ENCODE data around the gene MTSS2. TPM values are rescaled to one million over a fixed set of nuclear protein-coding genes. Genes with fewer than 3 reads are reported as not detected.

Gene MTSS2
- total RNA-seq, 1 donor from 2014 or later = 102 TPM

DNA sequence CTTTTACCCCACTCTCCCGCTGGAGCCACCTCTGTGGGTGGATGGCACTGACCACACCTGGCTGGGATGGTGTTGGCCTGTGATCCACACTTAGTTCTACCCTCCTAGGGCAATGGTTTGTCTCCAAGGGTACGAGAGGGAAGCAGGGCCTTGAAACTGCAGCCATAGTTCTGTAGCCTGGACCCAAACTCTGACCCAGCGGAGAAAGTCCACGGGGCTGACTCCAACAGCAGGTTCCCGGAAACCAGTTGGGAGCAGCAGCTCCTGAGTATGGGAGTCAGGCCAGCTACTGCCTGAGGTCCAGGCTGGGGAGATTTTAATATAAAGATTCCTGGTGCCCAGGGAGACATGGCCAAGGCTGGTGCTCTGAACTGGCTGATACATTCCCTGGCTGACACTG is 23.6 kb upstream of the MTSS2 start:
- DNase-seq (ENCODE audit: low spot score in 2 of 2, unreplicated experiment in 2 of 2) = no peak
- Mint-ChIP-seq H3K9me3 (no peaks in the 10 kb centered on the region), H3K4me3 (no peak overlapping the region), H3K36me3 (no peaks in the 10 kb centered on the region), H3K4me1 (peaks cover 52% of the 10 kb centered on the region), H3K27me3 (ENCODE audit: low read depth) (no peaks in the 10 kb centered on the region), H3K27ac (no peak overlapping the region)
- TF ChIP-seq, protein P1, sequence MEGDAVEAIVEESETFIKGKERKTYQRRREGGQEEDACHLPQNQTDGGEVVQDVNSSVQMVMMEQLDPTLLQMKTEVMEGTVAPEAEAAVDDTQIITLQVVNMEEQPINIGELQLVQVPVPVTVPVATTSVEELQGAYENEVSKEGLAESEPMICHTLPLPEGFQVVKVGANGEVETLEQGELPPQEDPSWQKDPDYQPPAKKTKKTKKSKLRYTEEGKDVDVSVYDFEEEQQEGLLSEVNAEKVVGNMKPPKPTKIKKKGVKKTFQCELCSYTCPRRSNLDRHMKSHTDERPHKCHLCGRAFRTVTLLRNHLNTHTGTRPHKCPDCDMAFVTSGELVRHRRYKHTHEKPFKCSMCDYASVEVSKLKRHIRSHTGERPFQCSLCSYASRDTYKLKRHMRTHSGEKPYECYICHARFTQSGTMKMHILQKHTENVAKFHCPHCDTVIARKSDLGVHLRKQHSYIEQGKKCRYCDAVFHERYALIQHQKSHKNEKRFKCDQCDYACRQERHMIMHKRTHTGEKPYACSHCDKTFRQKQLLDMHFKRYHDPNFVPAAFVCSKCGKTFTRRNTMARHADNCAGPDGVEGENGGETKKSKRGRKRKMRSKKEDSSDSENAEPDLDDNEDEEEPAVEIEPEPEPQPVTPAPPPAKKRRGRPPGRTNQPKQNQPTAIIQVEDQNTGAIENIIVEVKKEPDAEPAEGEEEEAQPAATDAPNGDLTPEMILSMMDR (IDR thresholded peaks at IDR 0.05; ENCODE audit: unreplicated experiment) = no peak

DNA sequence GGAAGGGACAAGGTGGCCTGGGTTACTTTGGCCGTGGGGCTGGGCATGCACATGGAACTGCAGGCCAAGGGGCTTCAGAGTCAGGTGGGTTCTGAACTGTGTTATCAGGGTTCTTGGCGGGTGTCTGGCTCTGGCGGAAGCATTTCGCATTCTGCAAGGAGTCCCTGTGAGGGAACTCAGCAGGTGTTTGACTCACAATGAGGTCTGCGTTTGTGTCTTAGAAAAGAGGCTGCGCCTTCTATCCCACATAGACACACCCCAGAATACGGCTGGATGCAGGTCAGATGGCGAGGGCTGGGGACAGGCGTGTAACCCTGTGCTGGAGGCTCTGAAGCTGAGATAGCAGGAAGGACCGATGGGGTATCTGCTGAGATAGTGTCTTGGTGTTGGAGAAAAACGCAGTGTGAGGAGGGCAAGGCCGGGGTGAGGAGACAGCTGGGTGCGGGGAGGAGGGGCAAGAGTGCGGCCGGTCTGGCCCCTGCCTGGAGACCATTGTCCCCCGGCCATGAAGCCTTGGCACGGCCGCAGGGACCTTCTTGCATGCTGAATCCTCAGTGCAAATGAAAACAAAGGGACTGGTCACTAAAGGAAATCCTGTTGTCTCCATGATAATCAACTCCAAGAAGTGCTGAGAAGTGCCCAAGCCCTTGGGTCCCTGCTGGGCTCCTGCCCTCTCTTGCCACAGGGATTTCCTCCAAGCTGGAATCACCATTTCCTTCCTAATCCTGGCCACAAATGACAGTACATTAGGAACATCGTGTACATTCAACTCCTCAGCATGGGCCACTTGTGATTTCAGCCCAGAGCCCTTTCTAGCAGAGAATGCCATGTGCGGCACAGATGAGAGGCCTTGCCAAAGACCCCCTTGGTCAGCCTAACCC is 22.8 kb upstream of the MTSS2 start:
- peak overlapping the region; percentile 30 for H3K27ac Mint-ChIP-seq

DNA sequence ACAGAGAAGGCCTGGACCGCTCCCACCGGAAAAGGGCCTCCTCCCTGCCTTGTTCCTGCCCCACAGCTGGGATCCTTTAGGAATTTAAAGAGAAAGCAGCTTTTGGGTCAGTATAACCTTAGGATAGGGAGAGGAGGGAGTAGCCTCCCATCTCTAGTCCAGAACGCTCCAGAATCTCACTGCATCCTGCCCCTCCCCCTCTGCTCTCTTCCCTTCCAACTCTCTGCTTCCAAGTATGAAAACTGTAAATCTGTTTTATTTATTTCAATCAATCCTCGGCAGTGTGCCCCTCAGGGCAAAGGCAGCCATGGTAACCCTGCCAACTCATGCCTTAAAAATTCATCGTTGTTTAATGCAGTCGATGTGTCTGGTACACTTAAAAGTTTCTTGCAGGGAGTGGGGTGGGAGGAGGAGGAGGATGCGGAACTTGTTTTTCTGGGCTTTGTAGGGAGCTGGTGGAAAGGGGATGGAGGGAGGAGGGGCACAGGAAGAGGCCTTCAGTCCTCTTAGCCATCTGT is 21.2 kb upstream of the MTSS2 start:
- H3K27ac Mint-ChIP-seq = peak overlapping the region; percentile 96
- H3K9me3 Mint-ChIP-seq = no peaks in the 10 kb centered on the region
- peak in 1 of 2 experiments; percentile 69 for DNase-seq (ENCODE audit: low spot score in 2 of 2, unreplicated experiment in 2 of 2)
- H3K27me3 Mint-ChIP-seq (ENCODE audit: low read depth) = no peaks in the 10 kb centered on the region
- no peaks in the 10 kb centered on the region for H3K36me3 Mint-ChIP-seq
- TF ChIP-seq, protein P1 (IDR thresholded peaks at IDR 0.05; ENCODE audit: unreplicated experiment) = no peak
- no peak overlapping the region for H3K4me3 Mint-ChIP-seq
- peaks cover 53% of the 10 kb centered on the region for H3K4me1 Mint-ChIP-seq

More for the DNA sequence above, 22.8 kb upstream of the MTSS2 start:
- TF ChIP-seq, protein P1 (IDR thresholded peaks at IDR 0.05; ENCODE audit: unreplicated experiment) = no peak
- H3K36me3 Mint-ChIP-seq = no peaks in the 10 kb centered on the region
- no peak for DNase-seq (ENCODE audit: low spot score in 2 of 2, unreplicated experiment in 2 of 2)
- no peaks in the 10 kb centered on the region for H3K9me3 Mint-ChIP-seq
- H3K27me3 Mint-ChIP-seq (ENCODE audit: low read depth) = no peaks in the 10 kb centered on the region
- H3K4me3 Mint-ChIP-seq = no peak overlapping the region
- H3K4me1 Mint-ChIP-seq = peaks cover 53% of the 10 kb centered on the region

DNA sequence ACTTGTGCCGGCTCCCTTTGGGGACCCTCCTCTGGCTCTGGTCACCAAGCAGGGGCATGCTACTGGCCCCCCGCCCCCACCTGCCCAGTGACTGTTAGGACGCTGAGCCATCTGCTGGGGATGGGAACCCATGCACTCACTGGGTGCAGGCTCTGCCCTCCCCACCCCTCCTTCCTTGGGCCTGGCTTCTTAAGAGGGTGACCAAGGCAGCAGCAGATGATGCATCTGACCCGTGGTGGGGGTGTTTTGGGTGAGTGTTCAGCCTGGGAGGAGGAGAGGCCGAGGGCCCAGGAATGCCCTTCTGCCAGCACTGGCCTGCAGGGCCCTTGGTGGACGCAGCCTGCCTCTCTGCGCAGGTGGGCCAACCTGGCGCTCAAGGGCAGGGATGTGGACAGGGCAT is 19.2 kb upstream of the MTSS2 start:
- H3K27me3 Mint-ChIP-seq (ENCODE audit: low read depth) = no peaks in the 10 kb centered on the region
- no peaks in the 10 kb centered on the region for H3K9me3 Mint-ChIP-seq
- H3K4me3 Mint-ChIP-seq = no peak overlapping the region
- no peaks in the 10 kb centered on the region for H3K36me3 Mint-ChIP-seq
- no peak overlapping the region for H3K27ac Mint-ChIP-seq
- H3K4me1 Mint-ChIP-seq = peaks cover 55% of the 10 kb centered on the region
- no peak for DNase-seq (ENCODE audit: low spot score in 2 of 2, unreplicated experiment in 2 of 2)
- TF ChIP-seq, protein P1 (IDR thresholded peaks at IDR 0.05; ENCODE audit: unreplicated experiment) = no peak

DNA sequence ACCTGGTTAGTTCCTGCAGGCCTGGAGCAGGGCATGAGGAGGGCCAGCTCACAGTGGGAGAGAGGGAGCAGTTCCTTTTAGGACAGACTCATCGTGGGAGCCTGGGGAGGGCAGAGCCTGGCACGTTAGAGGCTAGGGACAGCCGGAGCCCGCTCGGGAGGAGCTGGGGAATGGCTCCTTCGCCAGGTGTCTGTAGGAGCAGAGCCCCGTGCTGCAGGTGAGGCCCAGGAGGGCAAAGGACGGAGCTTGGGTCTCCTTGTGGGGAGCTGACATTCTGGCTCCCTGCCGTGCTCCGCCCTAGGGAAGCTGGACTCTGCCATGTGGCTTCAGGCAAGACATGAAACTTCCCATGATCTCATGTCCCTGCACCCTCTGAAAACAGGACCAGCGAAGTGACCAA is 18.7 kb upstream of the MTSS2 start:
- no peak for DNase-seq (ENCODE audit: low spot score in 2 of 2, unreplicated experiment in 2 of 2)
- Mint-ChIP-seq H3K9me3 (no peaks in the 10 kb centered on the region), H3K36me3 (no peaks in the 10 kb centered on the region), H3K4me1 (peaks cover 59% of the 10 kb centered on the region), H3K27ac (no peak overlapping the region), H3K4me3 (no peak overlapping the region), H3K27me3 (ENCODE audit: low read depth) (no peaks in the 10 kb centered on the region)
- TF ChIP-seq, protein P1 (IDR thresholded peaks at IDR 0.05; ENCODE audit: unreplicated experiment) = no peak

All from mesothelial cell of epicardium (in vitro differentiated cells).